ENCODE measurements around the gene CYTH2. TPM values are rescaled to one million over a fixed set of nuclear protein-coding genes. Genes with fewer than 3 reads are reported as not detected.

CYTH2 gene
- total and polyA plus RNA-seq, 4 donors, result 32.7 to 76.6 (median 59.0) TPM

DNA sequence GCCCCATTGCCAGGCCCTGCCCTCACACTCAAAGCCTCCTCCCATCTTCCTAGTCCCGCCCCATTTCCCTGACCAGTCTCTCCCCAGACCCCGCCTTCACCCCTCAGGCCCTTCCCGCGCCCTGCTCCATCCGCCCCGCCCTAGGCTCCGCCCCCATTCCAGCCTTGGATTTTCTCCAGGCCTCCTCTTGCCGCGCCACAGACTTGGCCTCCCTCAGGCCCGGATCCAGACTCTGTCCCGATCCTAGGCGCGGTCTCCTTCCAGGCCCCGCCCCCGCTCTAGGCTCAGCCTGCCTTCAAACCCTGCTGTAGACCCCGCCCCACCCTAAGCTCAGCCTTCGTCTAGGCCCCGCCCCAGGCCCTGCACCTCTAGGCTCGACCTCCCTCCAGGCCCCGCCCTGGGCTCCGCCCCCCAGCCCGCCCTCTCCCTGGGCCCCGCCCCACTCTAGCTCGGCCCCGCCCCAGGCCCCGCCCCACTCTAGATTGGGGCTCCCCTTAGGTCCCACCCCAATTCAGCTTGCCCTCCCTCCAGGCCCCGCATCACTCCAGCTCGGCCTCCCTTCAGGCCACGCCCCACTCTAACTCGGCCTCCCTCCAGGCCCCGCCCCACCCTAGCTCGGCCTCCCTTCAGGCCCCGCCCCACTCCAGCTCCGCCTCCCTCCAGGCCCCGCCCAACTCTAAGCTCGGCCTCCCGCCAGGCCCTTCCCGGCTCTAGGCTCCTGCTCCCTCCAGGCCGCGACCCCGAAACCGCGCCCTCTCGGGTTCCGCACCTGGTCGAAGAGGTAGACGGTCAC lies 24.0 kb downstream of the CYTH2 start:
- DNase-seq (peak; percentile 97 to 98), ATAC-seq (ENCODE audit: low FRiP score) (peak; percentile 94)
- no peaks in the 10 kb centered on the region for H3K9me3 ChIP-seq (ENCODE audit: control insufficient read depth, low read length)
- intact Hi-C loops (cut with DNase I), result no loop called here
- peak overlapping the region in 1 of 2 donors; percentile 2 for H3K4me3 ChIP-seq (ENCODE audit: low read length in 2 of 2)
- H3K4me1 ChIP-seq (ENCODE audit: control insufficient read depth in 1 of 2, insufficient read depth in 2 of 2, low read length in 2 of 2), result no peaks in the 10 kb centered on the region
- H3K36me3 ChIP-seq (ENCODE audit: control insufficient read depth in 1 of 2, insufficient read depth in 2 of 2, low read length in 1 of 2), result no peaks in the 10 kb centered on the region
- no peaks in the 10 kb centered on the region for H3K27me3 ChIP-seq (ENCODE audit: control insufficient read depth in 1 of 2, insufficient read depth in 2 of 2, low read length in 1 of 2)
- WGBS, 2 donors, result 2 to 3% methylated on average over 46 to 47 of the region's 47 CpGs
- H3K27ac ChIP-seq (ENCODE audit: low read depth in 1 of 2, low read length in 2 of 2), result no peak overlapping the region

DNA sequence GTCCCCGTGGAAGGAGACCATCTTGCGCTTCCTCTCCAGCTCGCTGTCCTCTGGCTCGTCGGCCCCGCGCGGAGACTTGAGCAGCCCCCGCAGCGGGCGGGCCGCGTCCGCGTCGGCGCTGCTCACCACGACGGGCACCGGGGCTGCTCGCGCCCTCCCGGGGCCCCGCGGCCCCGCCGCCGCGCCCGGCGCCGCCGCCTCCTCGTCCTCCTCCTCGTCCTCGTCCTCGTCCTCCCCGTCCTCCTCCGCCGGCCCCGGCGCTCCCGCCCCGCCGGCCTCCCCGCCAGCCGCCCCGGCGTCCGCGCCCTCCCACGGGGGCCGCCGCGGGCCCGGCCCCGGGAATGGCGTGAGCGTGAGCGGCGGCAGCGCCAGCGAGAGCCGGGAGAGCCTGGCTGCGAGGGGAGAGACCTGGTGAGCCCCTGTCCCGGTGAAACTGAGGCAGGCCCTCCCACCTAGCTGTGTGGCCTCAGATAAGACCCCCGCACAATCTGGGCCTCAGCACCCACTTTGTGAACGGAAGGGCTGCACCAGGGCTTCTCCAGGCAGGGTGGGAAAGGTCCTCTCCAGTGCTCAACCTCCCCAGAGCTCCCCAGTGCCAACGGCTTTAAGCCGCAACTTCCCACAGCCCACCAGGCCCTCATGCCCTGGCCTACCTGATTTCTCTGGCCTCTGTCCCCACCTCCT lies 24.7 kb downstream of the CYTH2 start:
- ATAC-seq (ENCODE audit: low FRiP score), result no peak
- no peaks in the 10 kb centered on the region for H3K9me3 ChIP-seq (ENCODE audit: control insufficient read depth, low read length)
- 6% methylated on average over 44 to 70 of the region's 70 CpGs for WGBS, 2 donors
- H3K27ac ChIP-seq (ENCODE audit: low read depth in 1 of 2, low read length in 2 of 2), result no peak overlapping the region
- no peaks in the 10 kb centered on the region for H3K27me3 ChIP-seq (ENCODE audit: control insufficient read depth in 1 of 2, insufficient read depth in 2 of 2, low read length in 1 of 2)
- no peaks in the 10 kb centered on the region for H3K4me1 ChIP-seq (ENCODE audit: control insufficient read depth in 1 of 2, insufficient read depth in 2 of 2, low read length in 2 of 2)
- DNase-seq, result no peak
- H3K4me3 ChIP-seq (ENCODE audit: low read length in 2 of 2), result peak overlapping the region in 1 of 2 donors; percentile 2
- intact Hi-C loops (cut with DNase I), result no loop called here
- H3K36me3 ChIP-seq (ENCODE audit: control insufficient read depth in 1 of 2, insufficient read depth in 2 of 2, low read length in 1 of 2), result no peaks in the 10 kb centered on the region

GRCh38 chr19:48495396-48495795 lies 26.2 kb downstream of the CYTH2 start:
- ATAC-seq (ENCODE audit: low FRiP score), result no peak
- Histone ChIP-seq H3K4me1 (ENCODE audit: control insufficient read depth in 1 of 2, insufficient read depth in 2 of 2, low read length in 2 of 2) (no peaks in the 10 kb centered on the region), H3K27me3 (ENCODE audit: control insufficient read depth in 1 of 2, insufficient read depth in 2 of 2, low read length in 1 of 2) (no peaks in the 10 kb centered on the region), H3K27ac (ENCODE audit: low read depth in 1 of 2, low read length in 2 of 2) (no peak overlapping the region), H3K4me3 (ENCODE audit: low read length in 2 of 2) (no peak overlapping the region), H3K9me3 (ENCODE audit: control insufficient read depth, low read length) (no peaks in the 10 kb centered on the region), H3K36me3 (ENCODE audit: control insufficient read depth in 1 of 2, insufficient read depth in 2 of 2, low read length in 1 of 2) (no peaks in the 10 kb centered on the region)
- intact Hi-C loops (cut with DNase I), result no loop called here
- 80 to 85% methylated on average over 6 of the region's 6 CpGs for WGBS, 2 donors
- no peak for DNase-seq

- Histone ChIP-seq H3K36me3 (ENCODE audit: control insufficient read depth in 1 of 2, insufficient read depth in 2 of 2, low read length in 1 of 2) (no peaks in the 10 kb centered on the region), H3K9me3 (ENCODE audit: control insufficient read depth, low read length) (no peaks in the 10 kb centered on the region), H3K4me3 (ENCODE audit: low read length in 2 of 2) (no peak overlapping the region), H3K27me3 (ENCODE audit: control insufficient read depth in 1 of 2, insufficient read depth in 2 of 2, low read length in 1 of 2) (no peaks in the 10 kb centered on the region), H3K27ac (ENCODE audit: low read depth in 1 of 2, low read length in 2 of 2) (no peak overlapping the region), H3K4me1 (ENCODE audit: control insufficient read depth in 1 of 2, insufficient read depth in 2 of 2, low read length in 2 of 2) (no peaks in the 10 kb centered on the region)
- intact Hi-C loops (cut with DNase I), result no loop called here
- ATAC-seq (ENCODE audit: low FRiP score) (no peak), DNase-seq (no peak)
- 53 to 60% methylated on average over 35 to 45 of the region's 45 CpGs for WGBS, 2 donors
These were observed 28.0 kb downstream of the CYTH2 start for GRCh38 chr19:48496959-48497727.

GRCh38 chr19:48497728-48498594 lies 28.8 kb downstream of the CYTH2 start:
- Histone ChIP-seq H3K4me1 (ENCODE audit: control insufficient read depth in 1 of 2, insufficient read depth in 2 of 2, low read length in 2 of 2) (no peaks in the 10 kb centered on the region), H3K36me3 (ENCODE audit: control insufficient read depth in 1 of 2, insufficient read depth in 2 of 2, low read length in 1 of 2) (no peaks in the 10 kb centered on the region), H3K27me3 (ENCODE audit: control insufficient read depth in 1 of 2, insufficient read depth in 2 of 2, low read length in 1 of 2) (no peaks in the 10 kb centered on the region), H3K9me3 (ENCODE audit: control insufficient read depth, low read length) (no peaks in the 10 kb centered on the region), H3K27ac (ENCODE audit: low read depth in 1 of 2, low read length in 2 of 2) (no peak overlapping the region), H3K4me3 (ENCODE audit: low read length in 2 of 2) (no peak overlapping the region)
- ATAC-seq (ENCODE audit: low FRiP score) (no peak), DNase-seq (peak in 1 of 2 donors; percentile 72)
- WGBS, 2 donors, result 60 to 75% methylated on average over 35 to 46 of the region's 46 CpGs
- intact Hi-C loops (cut with DNase I), result no loop called here

DNA sequence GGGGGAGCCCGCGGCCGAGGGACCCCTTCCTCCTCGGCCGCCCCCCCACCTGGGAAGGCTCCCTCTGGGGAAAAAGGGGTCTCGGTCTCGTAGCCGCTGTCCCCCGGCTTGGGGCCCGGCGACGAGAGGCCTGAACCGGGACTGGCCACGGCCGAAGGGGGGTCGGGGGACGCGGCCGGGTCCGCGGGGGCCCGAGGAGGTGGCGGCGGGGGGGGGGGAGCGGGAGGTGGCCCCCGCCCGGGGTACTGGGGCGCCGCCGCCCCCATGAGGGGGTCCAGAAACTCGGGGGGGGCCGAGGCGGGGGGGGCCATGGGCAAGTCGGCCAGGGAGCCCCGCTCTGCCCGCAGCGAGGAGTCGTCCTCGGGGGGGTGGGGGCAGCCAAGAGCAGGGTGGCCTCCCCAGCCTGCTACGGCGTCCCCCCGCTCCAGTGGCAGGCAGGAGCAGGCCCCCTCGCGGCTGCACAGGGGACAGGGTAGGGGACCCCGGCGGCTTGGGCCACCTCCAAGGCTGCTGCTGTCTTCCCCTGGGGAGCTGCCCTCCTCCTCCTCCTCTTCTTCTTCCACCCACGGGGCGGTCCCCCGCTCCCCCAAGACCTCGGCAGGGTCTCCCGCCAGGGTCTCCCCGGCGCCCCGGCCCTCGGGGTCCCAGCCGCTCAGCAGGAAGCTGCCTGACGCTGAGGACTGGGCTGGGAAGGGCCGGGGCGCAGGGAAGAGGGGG lies 29.6 kb downstream of the CYTH2 start:
- intact Hi-C loops (cut with DNase I), result no loop called here
- no peak overlapping the region for H3K27ac ChIP-seq (ENCODE audit: low read depth in 1 of 2, low read length in 2 of 2)
- H3K4me3 ChIP-seq (ENCODE audit: low read length in 2 of 2), result no peak overlapping the region
- no peaks in the 10 kb centered on the region for H3K36me3 ChIP-seq (ENCODE audit: control insufficient read depth in 1 of 2, insufficient read depth in 2 of 2, low read length in 1 of 2)
- ATAC-seq (ENCODE audit: low FRiP score) (no peak), DNase-seq (no peak)
- 42 to 55% methylated on average over 29 to 59 of the region's 59 CpGs for WGBS, 2 donors
- no peaks in the 10 kb centered on the region for H3K9me3 ChIP-seq (ENCODE audit: control insufficient read depth, low read length)
- no peaks in the 10 kb centered on the region for H3K27me3 ChIP-seq (ENCODE audit: control insufficient read depth in 1 of 2, insufficient read depth in 2 of 2, low read length in 1 of 2)
- no peaks in the 10 kb centered on the region for H3K4me1 ChIP-seq (ENCODE audit: control insufficient read depth in 1 of 2, insufficient read depth in 2 of 2, low read length in 2 of 2)

DNA sequence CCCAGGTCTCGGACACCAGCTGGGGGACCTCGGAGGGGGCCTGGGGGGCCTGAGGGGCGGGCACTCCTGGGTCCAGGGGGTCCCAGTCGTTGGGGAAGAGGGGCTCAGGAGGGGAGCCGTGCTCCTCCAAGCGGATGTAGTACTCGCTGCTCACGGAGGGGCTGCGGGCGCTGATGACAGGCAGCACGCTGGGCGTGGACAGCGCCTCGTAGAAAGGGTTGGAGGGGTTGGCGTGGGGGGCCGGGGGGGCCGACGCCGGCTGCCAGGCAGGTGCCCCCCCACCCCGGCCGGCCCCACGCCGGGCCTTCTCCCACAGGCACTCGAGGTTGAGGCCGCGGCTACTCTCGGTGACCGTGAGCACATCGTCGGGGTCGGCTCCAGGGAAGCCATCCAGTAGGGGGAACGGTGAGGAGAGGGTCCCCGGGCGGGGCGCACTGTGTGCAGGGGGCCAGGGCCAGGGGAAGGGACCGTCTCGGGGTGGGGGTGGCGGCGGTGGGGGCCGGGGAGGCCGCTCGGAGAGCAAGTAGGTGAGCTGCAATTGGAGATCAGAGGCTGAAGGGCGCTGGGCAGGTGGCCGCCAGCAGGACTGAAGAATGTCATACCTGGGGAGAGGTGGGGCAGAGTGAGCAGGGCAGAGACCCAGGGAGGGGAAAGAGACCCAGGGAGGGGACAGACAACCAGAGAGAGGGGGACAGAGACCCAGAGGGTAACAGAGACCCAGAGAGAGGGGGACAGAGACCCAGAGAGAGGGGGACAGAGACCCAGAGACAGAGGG lies 30.3 kb downstream of the CYTH2 start:
- 68 to 76% methylated on average over 40 to 44 of the region's 44 CpGs for WGBS, 2 donors
- no peaks in the 10 kb centered on the region for H3K36me3 ChIP-seq (ENCODE audit: control insufficient read depth in 1 of 2, insufficient read depth in 2 of 2, low read length in 1 of 2)
- no peaks in the 10 kb centered on the region for H3K27me3 ChIP-seq (ENCODE audit: control insufficient read depth in 1 of 2, insufficient read depth in 2 of 2, low read length in 1 of 2)
- intact Hi-C loops (cut with DNase I), result no loop called here
- DNase-seq (no peak), ATAC-seq (ENCODE audit: low FRiP score) (no peak)
- no peaks in the 10 kb centered on the region for H3K9me3 ChIP-seq (ENCODE audit: control insufficient read depth, low read length)
- H3K27ac ChIP-seq (ENCODE audit: low read depth in 1 of 2, low read length in 2 of 2), result no peak overlapping the region
- no peaks in the 10 kb centered on the region for H3K4me1 ChIP-seq (ENCODE audit: control insufficient read depth in 1 of 2, insufficient read depth in 2 of 2, low read length in 2 of 2)
- H3K4me3 ChIP-seq (ENCODE audit: low read length in 2 of 2), result no peak overlapping the region

Data from aorta (tissue), 5 donors.